HG03159 (cell line): ENCODE data around the gene CACNB2.
A peak's percentile ranks its signal among the peaks of the same experiment; 100 is the strongest.
"Not testable (repeated sequence)": the region's sequence is repeated elsewhere in the genome, so short reads cannot be mapped to it uniquely, and the experiment has no call there.

ENCODE experiments used
- ATAC-seq: cut with Tn5 transposase; IDR thresholded peaks from one replicate; pipeline ENCODE4 v1.9.1; 2021; ENCODE audit warnings: mild to moderate bottlenecking, moderate library complexity; ENCODE audit not compliant: unreplicated experiment

The CACNB2 gene

GRCh38 chr10:18554479-18554878, 414.3 kb downstream of the CACNB2 start:
- no peak for ATAC-seq

GRCh38 chr10:18556522-18557147, 416.4 kb downstream of the CACNB2 start:
- no peak for ATAC-seq

- no peak for ATAC-seq
Observed at GRCh38 chr10:18557960-18558359, 417.7 kb downstream of the CACNB2 start.

DNA sequence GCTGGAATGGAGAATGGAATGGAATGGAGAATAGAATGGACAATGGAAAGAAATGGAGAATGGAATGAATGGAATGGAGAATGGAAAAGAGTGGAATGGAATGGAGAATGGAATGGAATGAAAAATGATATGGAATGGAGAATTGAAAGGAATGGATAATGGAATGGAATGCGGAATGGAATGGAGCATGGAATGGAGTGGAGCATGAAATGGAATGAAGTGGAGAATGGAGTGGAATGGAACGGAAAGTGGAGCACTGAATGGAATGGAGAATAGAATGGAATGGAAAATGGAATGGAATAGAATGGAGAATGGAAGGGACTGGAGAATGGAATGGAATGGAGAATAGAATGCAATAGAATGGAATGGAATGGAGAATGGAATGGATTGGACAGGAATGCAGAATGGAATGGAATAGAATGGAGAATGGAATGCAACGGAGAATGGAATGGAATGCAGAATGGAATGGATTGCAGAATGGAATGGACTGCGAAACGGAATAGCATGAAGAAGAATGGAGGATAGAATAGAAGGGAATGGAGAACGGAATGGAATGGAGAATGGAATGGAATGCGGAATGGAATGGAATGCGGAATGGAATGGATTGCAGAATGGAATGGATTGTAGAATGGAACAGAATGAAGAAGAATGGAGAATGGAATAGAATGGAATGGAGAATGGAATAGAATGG, 421.8 kb downstream of the CACNB2 start:
- no peak for ATAC-seq

DNA sequence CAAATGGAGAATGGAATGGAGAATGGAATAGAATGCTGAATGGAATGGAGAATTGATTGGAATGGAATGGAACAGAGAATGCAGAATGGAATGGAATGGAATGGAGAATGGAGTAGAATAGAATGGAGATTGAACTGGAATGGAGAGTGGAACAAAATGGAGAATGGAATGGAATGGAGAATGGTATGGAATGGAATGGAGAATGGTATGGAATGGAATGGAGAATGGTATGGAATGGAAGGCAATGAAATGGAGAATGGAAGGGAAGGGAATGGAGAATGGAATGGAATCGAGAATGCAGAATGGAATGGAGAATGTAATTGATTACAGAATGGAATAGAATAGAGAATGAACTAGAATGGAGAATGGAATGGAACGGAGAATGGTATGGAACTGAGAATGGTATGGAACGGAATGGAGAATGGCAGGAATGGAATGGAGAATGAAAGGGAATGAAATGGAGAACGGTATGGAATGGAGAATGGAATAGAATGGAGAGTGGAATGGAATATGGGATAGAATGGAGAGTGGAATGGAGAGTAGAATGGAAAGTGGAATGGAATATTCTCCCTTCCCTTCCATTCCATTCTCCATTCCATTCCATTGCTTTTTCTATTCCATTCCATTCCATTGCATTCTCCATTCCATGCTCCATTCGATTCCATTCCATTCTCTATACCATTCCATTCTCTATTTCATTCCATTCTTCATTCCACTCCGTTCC, 422.9 kb downstream of the CACNB2 start:
- ATAC-seq, result no peak

GRCh38 chr10:18565006-18565405, 424.8 kb downstream of the CACNB2 start:
- ATAC-seq, result no peak

DNA sequence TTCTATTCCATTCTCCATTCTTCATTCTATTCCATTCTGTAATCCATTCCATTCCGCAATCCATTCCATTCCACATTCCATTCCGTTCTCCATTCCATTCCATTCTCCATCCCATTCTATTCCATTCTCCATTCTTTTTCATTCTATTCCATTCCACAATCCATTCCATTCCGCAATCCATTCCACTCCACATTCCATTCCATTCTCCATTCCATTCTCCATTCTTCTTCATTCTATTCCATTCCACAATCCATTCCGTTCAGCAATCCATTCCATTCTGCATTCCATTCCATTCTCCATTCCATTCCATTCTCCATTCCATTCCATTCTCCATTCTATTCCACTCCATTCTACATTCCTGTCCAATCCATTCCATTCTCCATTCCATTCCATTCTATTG, 426.0 kb downstream of the CACNB2 start:
- no peak for ATAC-seq

GRCh38 chr10:18567343-18567856, 427.2 kb downstream of the CACNB2 start:
- no peak for ATAC-seq

- not testable (repeated sequence) for ATAC-seq
Observed at GRCh38 chr10:18570386-18570785, 430.2 kb downstream of the CACNB2 start.

DNA sequence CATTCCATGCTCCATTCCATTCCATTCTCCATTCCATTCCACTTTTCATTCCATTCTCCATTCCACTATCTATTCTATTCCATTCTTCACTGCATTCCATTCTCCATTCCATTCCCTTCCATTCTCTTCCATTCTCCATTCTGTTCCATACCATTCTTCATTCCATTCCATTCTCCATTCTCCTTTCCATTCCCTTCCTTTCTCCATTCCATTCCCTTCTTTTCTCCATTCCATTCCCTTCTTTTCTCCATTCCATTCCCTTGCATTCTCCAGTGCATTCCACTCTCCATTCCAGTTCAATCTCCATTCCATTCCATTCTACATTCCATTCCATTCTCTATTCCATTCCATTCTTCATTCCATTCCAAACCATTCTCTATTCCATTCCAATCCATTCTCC, 430.9 kb downstream of the CACNB2 start:
- ATAC-seq, result no peak

GRCh38 chr10:18571780-18572179, 431.6 kb downstream of the CACNB2 start:
- no peak for ATAC-seq

DNA sequence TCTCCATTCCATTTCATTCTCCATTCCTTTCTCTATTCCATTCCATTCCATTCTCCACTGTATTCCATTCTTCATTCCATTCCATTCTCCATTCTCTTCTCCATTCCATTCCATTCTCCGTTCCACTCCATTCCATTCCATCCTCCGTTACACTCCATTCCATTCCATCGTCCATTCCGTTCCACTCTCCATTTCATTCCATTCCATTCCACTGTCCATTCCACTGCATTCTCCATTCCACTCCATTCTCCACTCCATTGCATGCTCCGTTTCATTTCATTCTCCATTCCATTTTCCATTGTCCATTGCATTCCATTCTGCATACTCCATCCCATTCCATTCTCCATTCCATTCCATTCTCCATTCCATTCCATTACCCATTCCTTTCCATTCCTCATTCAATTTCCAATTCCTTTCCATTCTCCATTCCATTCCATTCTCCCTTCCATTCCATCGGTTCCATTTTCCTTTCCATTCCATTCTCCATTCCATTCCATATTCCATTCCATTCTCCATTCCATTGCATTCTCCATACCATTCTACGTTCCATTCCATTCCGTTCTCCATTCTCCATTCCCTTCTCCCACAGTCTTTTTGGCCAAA, 432.8 kb downstream of the CACNB2 start:
- no peak for ATAC-seq

DNA sequence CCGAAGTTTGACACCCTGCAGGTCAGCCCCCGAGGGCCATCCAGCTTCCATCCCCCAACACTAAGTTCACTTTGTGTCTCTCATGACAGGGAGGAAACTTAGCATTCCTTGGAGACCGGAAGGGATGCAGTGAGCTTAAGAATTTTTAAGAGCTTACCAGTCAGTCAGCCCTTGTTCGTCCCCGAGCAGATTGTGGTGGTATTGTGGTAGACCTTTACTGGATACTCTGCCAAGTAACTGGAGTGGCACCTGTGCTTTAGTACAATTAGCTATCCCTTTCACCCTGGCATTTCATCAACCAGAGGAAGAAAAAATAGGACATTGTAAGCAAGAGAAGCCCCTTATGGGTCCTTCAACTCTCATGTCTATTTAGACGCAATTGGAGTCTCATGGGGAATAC, 436.4 kb downstream of the CACNB2 start:
- no peak for ATAC-seq

GRCh38 chr10:18577823-18578685, 437.8 kb downstream of the CACNB2 start:
- ATAC-seq, result no peak

- ATAC-seq, result no peak
Observed at GRCh38 chr10:18582803-18583202, 442.6 kb downstream of the CACNB2 start.

GRCh38 chr10:18583575-18584270, 443.5 kb downstream of the CACNB2 start:
- peak; percentile 49 for ATAC-seq

DNA sequence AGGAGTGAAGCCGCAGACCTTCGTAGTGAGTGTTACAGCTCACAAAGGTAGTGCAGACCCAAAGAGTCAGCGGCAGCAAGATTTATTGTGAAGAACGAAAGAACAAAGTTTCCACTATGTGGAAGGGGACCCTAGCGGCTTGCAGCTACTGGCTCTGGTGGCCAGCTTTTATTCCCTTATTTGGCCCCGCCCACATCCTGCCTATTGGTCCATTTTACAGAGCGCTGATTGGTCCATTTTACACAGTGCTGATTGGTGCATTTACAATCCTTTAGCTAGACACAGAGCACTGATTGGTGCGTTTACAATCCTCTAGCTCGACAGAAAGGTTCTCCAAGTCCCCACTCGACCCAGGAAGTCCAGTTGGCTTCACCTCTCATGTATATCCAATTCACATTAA, 446.4 kb downstream of the CACNB2 start:
- ATAC-seq, result not testable (repeated sequence)

DNA sequence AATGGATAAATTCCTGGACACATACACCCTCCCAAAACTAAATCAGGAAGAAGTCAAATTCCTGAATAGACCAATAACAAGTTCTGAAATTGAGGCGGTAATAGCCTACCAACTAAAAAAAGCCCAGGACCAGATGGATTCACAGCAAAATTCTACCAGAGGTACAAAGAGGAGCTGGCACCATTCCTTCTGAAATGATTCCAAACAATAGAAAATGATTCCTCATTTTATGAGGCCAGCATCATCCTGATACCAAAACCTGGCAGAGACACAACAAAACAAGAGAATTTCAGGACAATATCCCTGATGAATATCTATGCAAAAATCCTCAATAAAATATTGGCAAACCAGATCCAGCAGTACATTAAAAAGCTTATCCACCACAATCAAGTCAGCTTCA, 450.9 kb downstream of the CACNB2 start:
- not testable (repeated sequence) for ATAC-seq
